SK-N-SH (cell line): ENCODE measurements around the gene CD68.
"Not testable (repeated sequence)": the region's sequence is repeated elsewhere in the genome, so short reads cannot be mapped to it uniquely, and the experiment has no call there.

Experiments
- CHD2 ChIP-seq: fragments of 150-350 bp; IDR thresholded peaks from 2 replicates; pipeline ENCODE4 v1.6.1; 2018; ENCODE audit warnings: low read length; ENCODE audit not compliant: partially characterized antibody
- EP300 ChIP-seq, 2 experiments: IDR thresholded peaks; 2 replicates each; pipeline versions ENCODE4 v1.4.0 to v1.6.1; 2012; ENCODE audit warnings: borderline replicate concordance in 1 of 2, low read depth in 1 of 2, low read length in 1 of 2
- JUND ChIP-seq: IDR thresholded peaks from 2 replicates; pipeline ENCODE4 v1.4.0; 2012
- NRF1 ChIP-seq: IDR thresholded peaks from 2 replicates; pipeline ENCODE4 v1.6.1; 2012; ENCODE audit warnings: low read depth, mild to moderate bottlenecking, low read length
- POLR2AphosphoS5 ChIP-seq: IDR thresholded peaks from 2 replicates; pipeline ENCODE4 v1.6.1; 2012; ENCODE audit warnings: low read depth, low read length
- RXRA ChIP-seq: IDR thresholded peaks from 2 replicates; pipeline ENCODE4 v1.4.0; 2012; ENCODE audit warnings: low read depth, mild to moderate bottlenecking, borderline replicate concordance
- SMC3 ChIP-seq: IDR thresholded peaks from 2 replicates; pipeline ENCODE4 v1.6.1; 2012; ENCODE audit warnings: low read depth, low read length, improper control_type of control experiment
- TAF1 ChIP-seq: IDR thresholded peaks from 2 replicates; pipeline ENCODE4 v1.6.1; 2012; ENCODE audit warnings: low read depth, mild to moderate bottlenecking, low read length, moderate library complexity, borderline replicate concordance
- TCF12 ChIP-seq: IDR thresholded peaks from 2 replicates; pipeline ENCODE4 v1.4.0; 2012
- TF ChIP-seq, protein P1 (sequence below): fragments of 200-600 bp; sonication (generic); IDR thresholded peaks from 2 replicates; pipeline ENCODE4 v1.6.1; 2017; ENCODE audit warnings: antibody characterized with exemption, mild to moderate bottlenecking, moderate library complexity
- TF ChIP-seq, protein P2 (sequence below): IDR thresholded peaks from 2 replicates; pipeline ENCODE4 v1.4.0; 2012; ENCODE audit warnings: low read depth, borderline replicate concordance
- TF ChIP-seq, protein P3 (sequence below): IDR thresholded peaks from 2 replicates; pipeline ENCODE4; 2012
- TF ChIP-seq, protein P4 (sequence below): IDR thresholded peaks from 2 replicates; pipeline ENCODE4 v1.4.0; 2012; ENCODE audit warnings: low read depth, borderline replicate concordance

DNA sequence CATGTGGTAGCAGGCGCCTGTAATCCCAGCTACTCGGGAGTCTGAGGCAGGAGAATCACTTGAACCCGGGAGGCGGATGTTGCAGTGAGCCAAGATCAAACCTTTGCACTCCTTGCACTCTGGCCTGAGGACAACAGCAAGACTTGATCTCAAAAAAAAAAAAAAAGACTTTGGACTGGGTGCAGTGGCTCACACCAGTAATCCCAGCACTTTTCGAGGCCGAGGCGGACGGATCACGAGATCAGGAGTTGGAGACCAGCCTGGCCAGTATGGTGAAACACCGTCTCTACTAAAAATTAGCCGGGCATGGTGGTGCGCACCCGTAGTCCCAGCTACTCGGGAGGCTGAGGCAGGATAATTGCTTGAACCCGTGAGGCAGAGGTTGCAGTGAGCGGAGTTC, 46.3 kb downstream of the CD68 start:
- not testable (repeated sequence) for TF ChIP-seq NRF1; SMC3; TCF12; CHD2; TAF1; RXRA; EP300 (IDR thresholded peaks at IDR 0.05; ENCODE audit: borderline replicate concordance in 1 of 2, low read depth in 1 of 2, low read length in 1 of 2); JUND; POLR2AphosphoS5
- TF ChIP-seq, protein P1, sequence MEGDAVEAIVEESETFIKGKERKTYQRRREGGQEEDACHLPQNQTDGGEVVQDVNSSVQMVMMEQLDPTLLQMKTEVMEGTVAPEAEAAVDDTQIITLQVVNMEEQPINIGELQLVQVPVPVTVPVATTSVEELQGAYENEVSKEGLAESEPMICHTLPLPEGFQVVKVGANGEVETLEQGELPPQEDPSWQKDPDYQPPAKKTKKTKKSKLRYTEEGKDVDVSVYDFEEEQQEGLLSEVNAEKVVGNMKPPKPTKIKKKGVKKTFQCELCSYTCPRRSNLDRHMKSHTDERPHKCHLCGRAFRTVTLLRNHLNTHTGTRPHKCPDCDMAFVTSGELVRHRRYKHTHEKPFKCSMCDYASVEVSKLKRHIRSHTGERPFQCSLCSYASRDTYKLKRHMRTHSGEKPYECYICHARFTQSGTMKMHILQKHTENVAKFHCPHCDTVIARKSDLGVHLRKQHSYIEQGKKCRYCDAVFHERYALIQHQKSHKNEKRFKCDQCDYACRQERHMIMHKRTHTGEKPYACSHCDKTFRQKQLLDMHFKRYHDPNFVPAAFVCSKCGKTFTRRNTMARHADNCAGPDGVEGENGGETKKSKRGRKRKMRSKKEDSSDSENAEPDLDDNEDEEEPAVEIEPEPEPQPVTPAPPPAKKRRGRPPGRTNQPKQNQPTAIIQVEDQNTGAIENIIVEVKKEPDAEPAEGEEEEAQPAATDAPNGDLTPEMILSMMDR = not testable (repeated sequence)
- TF ChIP-seq, protein P2, sequence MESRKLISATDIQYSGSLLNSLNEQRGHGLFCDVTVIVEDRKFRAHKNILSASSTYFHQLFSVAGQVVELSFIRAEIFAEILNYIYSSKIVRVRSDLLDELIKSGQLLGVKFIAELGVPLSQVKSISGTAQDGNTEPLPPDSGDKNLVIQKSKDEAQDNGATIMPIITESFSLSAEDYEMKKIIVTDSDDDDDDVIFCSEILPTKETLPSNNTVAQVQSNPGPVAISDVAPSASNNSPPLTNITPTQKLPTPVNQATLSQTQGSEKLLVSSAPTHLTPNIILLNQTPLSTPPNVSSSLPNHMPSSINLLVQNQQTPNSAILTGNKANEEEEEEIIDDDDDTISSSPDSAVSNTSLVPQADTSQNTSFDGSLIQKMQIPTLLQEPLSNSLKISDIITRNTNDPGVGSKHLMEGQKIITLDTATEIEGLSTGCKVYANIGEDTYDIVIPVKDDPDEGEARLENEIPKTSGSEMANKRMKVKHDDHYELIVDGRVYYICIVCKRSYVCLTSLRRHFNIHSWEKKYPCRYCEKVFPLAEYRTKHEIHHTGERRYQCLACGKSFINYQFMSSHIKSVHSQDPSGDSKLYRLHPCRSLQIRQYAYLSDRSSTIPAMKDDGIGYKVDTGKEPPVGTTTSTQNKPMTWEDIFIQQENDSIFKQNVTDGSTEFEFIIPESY = not testable (repeated sequence)
- TF ChIP-seq, protein P3, sequence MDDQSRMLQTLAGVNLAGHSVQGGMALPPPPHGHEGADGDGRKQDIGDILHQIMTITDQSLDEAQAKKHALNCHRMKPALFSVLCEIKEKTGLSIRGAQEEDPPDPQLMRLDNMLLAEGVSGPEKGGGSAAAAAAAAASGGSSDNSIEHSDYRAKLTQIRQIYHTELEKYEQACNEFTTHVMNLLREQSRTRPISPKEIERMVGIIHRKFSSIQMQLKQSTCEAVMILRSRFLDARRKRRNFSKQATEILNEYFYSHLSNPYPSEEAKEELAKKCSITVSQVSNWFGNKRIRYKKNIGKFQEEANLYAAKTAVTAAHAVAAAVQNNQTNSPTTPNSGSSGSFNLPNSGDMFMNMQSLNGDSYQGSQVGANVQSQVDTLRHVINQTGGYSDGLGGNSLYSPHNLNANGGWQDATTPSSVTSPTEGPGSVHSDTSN = not testable (repeated sequence)
- TF ChIP-seq, protein P4, sequence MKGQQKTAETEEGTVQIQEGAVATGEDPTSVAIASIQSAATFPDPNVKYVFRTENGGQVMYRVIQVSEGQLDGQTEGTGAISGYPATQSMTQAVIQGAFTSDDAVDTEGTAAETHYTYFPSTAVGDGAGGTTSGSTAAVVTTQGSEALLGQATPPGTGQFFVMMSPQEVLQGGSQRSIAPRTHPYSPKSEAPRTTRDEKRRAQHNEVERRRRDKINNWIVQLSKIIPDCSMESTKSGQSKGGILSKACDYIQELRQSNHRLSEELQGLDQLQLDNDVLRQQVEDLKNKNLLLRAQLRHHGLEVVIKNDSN = not testable (repeated sequence)
